COLO829 (cell line): Measurements from ENCODE around the gene MMP23B.

Experiments used
- DNase-seq: peaks from one replicate; pipeline ENCODE4 v3.0.0; 2012; ENCODE audit warnings: low spot score

The MMP23B gene

DNA sequence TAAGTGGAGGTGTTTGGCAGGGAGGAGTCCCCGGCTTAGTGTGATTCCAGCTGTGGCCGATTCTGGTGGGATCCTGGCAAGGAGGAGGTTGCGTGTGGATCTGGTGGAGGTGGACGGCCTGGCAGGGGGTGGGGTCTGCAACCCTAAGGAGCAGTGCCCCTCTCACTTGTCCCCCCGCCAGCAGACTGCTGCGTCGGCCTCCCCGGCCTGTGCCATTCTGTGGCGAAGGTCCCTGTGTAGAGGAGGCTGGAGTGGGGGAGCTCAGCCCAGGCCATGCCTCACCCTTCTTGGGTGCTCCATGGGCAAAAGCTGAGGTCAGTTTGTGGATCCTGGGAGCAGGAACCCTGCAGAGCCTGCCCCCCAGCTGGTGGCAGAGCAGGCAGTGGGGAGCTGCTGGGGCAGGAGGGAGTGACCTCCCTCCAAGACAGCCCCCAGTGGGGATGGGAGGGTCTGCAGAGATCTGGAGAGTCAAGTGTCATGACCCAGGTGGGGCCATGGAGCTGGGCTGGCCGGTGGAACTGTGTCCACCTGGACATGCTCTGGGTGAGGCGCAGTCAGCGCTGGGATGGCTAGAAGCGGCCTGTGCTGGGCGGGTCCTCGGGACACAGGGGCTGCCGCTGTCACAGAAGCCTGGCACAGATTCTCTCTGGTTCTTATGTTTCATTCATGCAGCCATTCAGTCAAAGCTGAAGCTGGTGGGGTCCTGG is 11.4 kb upstream of the MMP23B start:
- no peak for DNase-seq

DNA sequence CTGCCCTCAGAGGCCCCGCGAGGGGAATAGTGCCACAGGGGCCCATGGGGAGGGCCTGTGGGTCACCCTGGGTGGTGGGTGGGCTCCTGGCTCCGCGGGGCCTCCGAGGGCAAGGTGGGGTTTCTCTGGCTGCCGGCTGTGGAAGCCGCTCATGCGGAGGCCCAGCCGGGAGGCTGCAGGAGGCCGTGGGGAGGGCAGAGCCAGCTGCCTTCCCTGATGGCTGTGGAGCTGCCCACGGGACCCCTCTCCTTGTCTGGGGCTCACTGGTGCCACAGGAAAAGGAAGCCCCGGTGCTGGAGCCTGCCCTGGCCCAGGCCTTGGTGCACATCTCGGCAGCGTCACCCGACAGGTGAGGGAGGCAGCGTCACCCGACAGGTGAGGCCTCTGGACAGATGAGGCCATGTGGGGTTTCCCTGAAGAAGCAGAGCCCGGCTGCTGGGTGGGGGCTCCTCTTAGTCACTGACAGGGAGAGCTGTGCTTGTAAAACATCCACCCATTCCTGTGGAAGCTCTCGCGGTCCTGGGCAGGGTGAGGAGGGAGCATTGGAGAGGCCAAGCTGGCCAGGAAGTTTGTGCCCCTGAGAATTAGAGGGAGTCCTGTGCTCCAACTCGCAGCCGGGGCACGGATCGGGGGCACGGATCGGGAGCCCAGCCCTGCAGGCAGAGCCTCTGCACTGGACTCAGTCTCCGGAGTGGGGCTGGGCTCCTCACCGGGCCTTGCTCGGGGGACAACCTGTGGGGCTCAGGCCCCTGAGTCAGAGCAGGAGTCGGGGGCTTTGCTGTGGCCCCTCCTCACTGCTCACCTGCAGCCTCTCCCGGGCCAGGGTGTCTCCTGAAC is 10.6 kb upstream of the MMP23B start:
- DNase-seq = no peak

GRCh38 chr1:1622010-1622787 is 9.8 kb upstream of the MMP23B start:
- DNase-seq = no peak

DNA sequence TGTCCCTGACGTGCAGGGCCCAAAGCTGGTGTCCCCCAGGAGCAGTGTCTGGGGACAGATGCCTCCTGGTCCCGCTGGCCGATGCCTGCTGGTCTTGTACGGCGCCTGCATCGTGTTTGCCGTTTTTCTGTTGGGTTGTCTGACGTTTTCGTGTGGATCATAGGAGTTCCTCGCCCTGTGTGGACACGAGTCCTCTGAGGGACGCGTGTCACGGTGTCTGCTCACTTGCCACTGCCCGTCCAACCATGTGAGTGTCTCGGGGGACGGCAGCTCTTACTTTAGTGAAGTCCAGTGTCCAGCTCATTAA is 9.2 kb upstream of the MMP23B start:
- DNase-seq = no peak

- no peak for DNase-seq
Observed at GRCh38 chr1:1623181-1623630, 8.8 kb upstream of the MMP23B start.

- DNase-seq = no peak
Observed at GRCh38 chr1:1623631-1624442, 8.1 kb upstream of the MMP23B start.

DNA sequence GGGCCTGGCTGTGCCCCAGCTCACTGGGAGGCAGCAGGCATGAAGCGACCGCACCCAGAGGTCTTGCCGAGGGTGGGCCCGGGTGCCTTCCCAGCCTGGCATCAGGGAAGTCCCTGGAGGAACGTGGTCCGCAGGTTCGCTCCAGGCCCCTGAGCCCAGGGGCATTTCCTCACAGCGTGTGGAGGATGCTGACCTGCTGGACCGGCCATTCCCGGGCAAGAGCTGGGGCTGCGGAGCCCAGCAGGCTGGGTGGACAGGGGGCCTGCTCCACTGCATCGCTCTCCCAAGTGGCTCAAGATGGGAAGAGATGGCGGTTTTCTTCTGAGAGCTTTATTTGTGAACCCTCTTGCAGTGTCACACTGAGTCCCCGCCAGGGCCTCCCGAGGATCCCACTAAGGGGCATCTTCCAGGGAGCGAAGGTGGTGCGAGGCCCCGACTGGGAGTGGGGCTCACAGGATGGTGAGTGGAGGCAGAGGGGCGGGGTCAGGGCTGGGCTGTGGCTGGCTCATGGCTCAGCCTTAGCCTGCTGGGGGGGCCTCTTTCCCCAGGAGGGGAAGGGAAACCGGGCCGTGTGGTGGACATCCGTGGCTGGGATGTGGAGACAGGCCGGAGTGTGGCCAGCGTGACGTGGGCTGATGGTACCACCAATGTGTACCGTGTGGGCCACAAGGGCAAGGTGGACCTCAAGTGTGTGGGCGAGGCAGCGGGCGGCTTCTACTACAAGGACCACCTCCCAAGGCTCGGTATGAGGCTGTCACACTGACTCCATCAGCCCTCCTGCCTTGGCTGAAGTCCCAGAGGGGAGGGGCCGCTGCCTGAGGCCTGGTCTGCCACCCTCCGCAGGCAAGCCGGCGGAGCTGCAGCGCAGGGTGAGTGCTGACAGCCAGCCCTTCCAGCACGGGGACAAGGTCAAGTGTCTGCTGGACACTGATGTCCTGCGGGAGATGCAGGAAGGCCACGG is 7.2 kb upstream of the MMP23B start:
- DNase-seq = no peak

GRCh38 chr1:1625404-1625775 is 6.6 kb upstream of the MMP23B start:
- DNase-seq = no peak

DNA sequence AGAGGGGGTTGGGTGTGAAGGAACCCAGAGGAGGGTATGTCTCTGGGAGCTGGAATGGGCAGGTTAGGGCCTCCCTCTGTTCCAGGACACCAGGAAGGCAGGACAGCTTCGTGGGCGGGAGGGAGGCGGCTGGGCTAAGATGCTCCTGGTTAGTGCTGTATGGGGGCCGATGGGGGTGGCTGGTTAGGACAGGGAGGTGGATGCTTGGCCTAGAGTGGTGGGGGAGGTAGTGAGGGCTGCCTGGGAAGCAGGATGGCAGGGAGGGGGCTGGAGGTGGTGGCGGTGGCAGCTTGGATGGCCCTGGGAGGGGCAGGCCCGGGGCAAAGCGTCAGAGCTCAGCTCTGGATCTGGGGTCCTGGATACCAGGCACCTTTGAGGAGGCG is 6.2 kb upstream of the MMP23B start:
- DNase-seq = no peak

GRCh38 chr1:1626207-1627141 is 5.5 kb upstream of the MMP23B start:
- DNase-seq = no peak

DNA sequence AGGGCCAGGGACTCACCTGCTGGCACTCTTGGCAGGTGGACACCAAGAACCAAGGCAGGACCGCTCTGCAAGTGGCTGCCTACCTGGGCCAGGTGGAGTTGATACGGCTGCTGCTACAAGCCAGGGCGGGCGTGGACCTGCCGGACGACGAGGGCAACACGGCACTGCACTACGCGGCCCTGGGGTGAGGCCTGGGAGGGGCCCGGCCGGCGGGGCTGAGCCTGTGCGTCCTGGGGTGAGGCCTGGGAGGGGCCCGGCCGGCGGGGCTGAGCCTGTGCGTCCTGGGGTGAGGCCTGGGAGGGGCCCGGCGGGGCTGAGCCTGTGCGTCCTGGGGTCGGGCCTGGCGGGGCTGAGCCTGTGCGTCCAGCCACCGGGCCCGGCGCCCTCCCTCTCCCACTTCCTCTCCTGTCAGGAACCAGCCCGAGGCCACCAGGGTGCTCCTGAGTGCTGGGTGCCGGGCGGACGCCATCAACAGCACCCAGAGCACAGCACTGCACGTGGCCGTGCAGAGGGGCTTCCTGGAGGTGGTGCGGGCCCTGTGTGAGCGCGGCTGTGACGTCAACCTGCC is 4.6 kb upstream of the MMP23B start:
- no peak for DNase-seq

GRCh38 chr1:1627829-1628753 is 3.9 kb upstream of the MMP23B start:
- no peak for DNase-seq

GRCh38 chr1:1628754-1629429 is 3.1 kb upstream of the MMP23B start:
- DNase-seq = no peak

DNA sequence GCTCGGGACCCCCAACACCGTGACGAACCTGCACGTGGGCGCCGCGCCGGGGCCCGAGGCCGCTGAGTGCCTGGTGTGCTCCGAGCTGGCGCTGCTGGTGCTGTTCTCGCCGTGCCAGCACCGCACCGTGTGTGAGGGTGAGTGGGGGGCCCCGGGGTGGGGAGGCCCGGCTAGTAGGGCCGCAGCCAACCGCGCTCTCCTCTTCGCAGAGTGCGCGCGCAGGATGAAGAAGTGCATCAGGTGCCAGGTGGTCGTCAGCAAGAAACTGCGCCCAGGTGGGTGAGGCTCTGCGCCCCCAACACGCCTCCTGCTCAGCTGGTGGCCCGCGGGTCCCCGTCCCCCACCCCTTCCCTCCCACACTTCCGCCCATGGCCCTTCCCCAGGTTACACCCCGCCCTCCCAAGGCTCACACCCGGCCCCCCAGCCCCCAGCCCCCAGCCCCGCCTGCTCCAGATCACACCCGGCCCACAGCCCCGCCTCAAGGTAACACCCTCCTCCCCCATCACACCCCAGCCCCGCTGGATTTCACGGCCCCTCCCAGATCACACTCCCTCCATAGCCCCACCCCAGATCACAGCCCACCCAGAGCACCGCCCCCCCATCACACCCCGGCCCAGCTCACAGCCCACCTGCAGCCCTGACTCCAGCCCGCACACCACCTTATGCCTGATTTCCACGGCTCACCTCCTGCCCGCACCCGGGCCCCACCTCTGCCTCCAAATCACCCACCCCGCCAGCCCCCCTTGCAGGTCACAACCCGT is 2.4 kb upstream of the MMP23B start:
- no peak for DNase-seq

GRCh38 chr1:1630191-1630964 is 1.6 kb upstream of the MMP23B start:
- DNase-seq = no peak
